HL-60 (cell line): ENCODE data around the gene PARP3.

Source experiments
- CTCF ChIP-seq: IDR thresholded peaks from one replicate; pipeline ENCODE4 v1.5.1; 2011; ENCODE audit warnings: low read length, control low read depth, inconsistent platforms; ENCODE audit not compliant: insufficient read depth
- GABPA ChIP-seq: IDR thresholded peaks from 2 replicates; pipeline ENCODE4 v1.6.1; 2012; ENCODE audit warnings: low read depth

DNA sequence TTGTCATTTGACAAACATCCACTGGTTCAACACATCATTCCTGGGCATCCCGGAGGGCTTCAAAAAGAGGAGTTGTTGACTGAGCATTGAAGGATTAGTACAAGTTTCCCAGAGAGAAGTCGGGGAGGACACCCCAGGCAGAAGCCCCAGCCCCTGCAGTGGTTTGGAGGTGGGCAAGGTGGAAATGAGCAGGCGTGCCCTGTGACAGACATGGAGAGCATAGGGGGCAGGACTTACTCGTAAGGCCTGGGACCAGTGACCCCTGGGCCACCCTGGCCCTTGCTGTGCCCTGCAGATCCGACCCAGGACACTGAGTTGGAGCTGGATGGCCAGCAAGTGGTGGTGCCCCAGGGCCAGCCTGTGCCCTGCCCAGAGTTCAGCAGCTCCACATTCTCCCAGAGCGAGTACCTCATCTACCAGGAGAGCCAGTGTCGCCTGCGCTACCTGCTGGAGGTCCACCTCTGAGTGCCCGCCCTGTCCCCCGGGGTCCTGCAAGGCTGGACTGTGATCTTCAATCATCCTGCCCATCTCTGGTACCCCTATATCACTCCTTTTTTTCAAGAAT lies 5.9 kb downstream of the PARP3 start:
- TF ChIP-seq CTCF: no peak
- TF ChIP-seq GABPA: no peak
